H9 (cell line): ENCODE results near the gene CLRN1. TPM values are rescaled to one million over a fixed set of nuclear protein-coding genes. Genes with fewer than 3 reads are reported as not detected.

Source experiments
- DNase-seq: peaks from one replicate; pipeline ENCODE4 v3.0.0-alpha.2; 2017
- H2AFZ ChIP-seq: one replicate; pipeline ENCODE4 v1.6.1; 2013; ENCODE audit warnings: mild to moderate bottlenecking, low read length, control low read depth, moderate library complexity
- H2AK5ac ChIP-seq: 2 replicates; pipeline ENCODE4 v1.6.1; 2013; ENCODE audit warnings: low read length, control low read depth, mixed read lengths; ENCODE audit not compliant: insufficient read length
- H2BK120ac ChIP-seq: one replicate; pipeline ENCODE4 v1.6.1; 2013; ENCODE audit warnings: low read depth, mild to moderate bottlenecking, low read length, control low read depth, inconsistent platforms; ENCODE audit not compliant: poor library complexity, severe bottlenecking
- H2BK12ac ChIP-seq: 2 replicates; pipeline ENCODE4 v1.6.1; 2013; ENCODE audit warnings: low read length, control low read depth, mixed read lengths, low read depth; ENCODE audit not compliant: insufficient read length
- H2BK15ac ChIP-seq: 2 replicates; pipeline ENCODE4 v1.6.1; 2013; ENCODE audit warnings: low read depth, low read length, control low read depth
- H2BK20ac ChIP-seq: one replicate; pipeline ENCODE4 v1.6.1; 2013; ENCODE audit warnings: low read depth, mild to moderate bottlenecking, low read length, control low read depth, inconsistent platforms; ENCODE audit not compliant: poor library complexity, severe bottlenecking
- H2BK5ac ChIP-seq: 2 replicates; pipeline ENCODE4 v1.6.1; 2013; ENCODE audit warnings: low read length, control low read depth, mixed read lengths; ENCODE audit not compliant: insufficient read length
- H3K14ac ChIP-seq: 2 replicates; pipeline ENCODE4 v1.6.1; 2013; ENCODE audit warnings: low read length, control low read depth; ENCODE audit not compliant: insufficient read depth
- H3K18ac ChIP-seq: 2 replicates; pipeline ENCODE4 v1.6.1; 2013; ENCODE audit warnings: low read depth, mild to moderate bottlenecking, mixed read lengths, low read length, control low read depth; ENCODE audit not compliant: insufficient read length
- H3K23ac ChIP-seq: 2 replicates; pipeline ENCODE4 v1.6.1; 2013; ENCODE audit warnings: low read length, control low read depth, mixed read lengths, low read depth; ENCODE audit not compliant: insufficient read length
- H3K23me2 ChIP-seq: 2 replicates; pipeline ENCODE4 v1.6.1; 2013; ENCODE audit warnings: low read depth, mild to moderate bottlenecking, mixed read lengths, low read length, control low read depth; ENCODE audit not compliant: insufficient read length, poor library complexity, severe bottlenecking
- H3K27ac ChIP-seq: 2 replicates; pipeline ENCODE4 v1.5.1; 2013; ENCODE audit warnings: low read length, control low read depth, mixed read lengths, low read depth; ENCODE audit not compliant: insufficient read length
- H3K27me3 ChIP-seq: 2 replicates; pipeline ENCODE4 v1.6.1; 2013; ENCODE audit warnings: low read length, control low read depth, inconsistent platforms; ENCODE audit not compliant: insufficient read depth
- H3K4ac ChIP-seq: 2 replicates; pipeline ENCODE4 v1.6.1; 2013; ENCODE audit warnings: low read depth, mild to moderate bottlenecking, control low read depth, inconsistent platforms, low read length, moderate library complexity
- H3K4me1 ChIP-seq: 2 replicates; pipeline ENCODE4 v1.6.1; 2013; ENCODE audit warnings: low read length, control low read depth, inconsistent platforms; ENCODE audit not compliant: insufficient read depth
- H3K4me2 ChIP-seq: 2 replicates; pipeline ENCODE4 v1.6.1; 2013; ENCODE audit warnings: low read length, control low read depth, mixed read lengths; ENCODE audit not compliant: insufficient read length, insufficient read depth
- H3K56ac ChIP-seq: 2 replicates; pipeline ENCODE4 v1.6.1; 2013; ENCODE audit warnings: low read depth, mild to moderate bottlenecking, mixed read lengths, low read length, control low read depth; ENCODE audit not compliant: insufficient read length
- H3K79me1 ChIP-seq: 2 replicates; pipeline ENCODE4 v1.6.1; 2013; ENCODE audit warnings: low read depth, mild to moderate bottlenecking, moderate library complexity, low read length, control low read depth, inconsistent platforms; ENCODE audit not compliant: insufficient read depth, poor library complexity, severe bottlenecking
- H3K79me2 ChIP-seq: 2 replicates; pipeline ENCODE4 v1.6.1; 2013; ENCODE audit warnings: low read length, control low read depth, inconsistent platforms; ENCODE audit not compliant: insufficient read depth
- H3K9ac ChIP-seq: 2 replicates; pipeline ENCODE4 v1.6.1; 2013; ENCODE audit warnings: low read length, control low read depth, mixed read lengths; ENCODE audit not compliant: insufficient read length; ENCODE audit errors: extremely low read depth
- H3K9me3 ChIP-seq: one replicate; pipeline ENCODE4 v1.6.1; 2013; ENCODE audit warnings: low read depth, low read length, inconsistent platforms; ENCODE audit not compliant: control insufficient read depth
- H3T11ph ChIP-seq: one replicate; pipeline ENCODE4 v1.6.1; 2013; ENCODE audit warnings: mild to moderate bottlenecking, low read length, control low read depth, inconsistent platforms
- H4K20me1 ChIP-seq: one replicate; pipeline ENCODE4 v1.6.1; 2013; ENCODE audit not compliant: control insufficient read depth, insufficient read length, insufficient read depth
- H4K5ac ChIP-seq: 2 replicates; pipeline ENCODE4 v1.6.1; 2013; ENCODE audit warnings: low read depth, mild to moderate bottlenecking, mixed read lengths, low read length, control low read depth; ENCODE audit not compliant: insufficient read length
- H4K8ac ChIP-seq: replicated peaks from 2 replicates; pipeline ENCODE4 v1.6.1; 2013; ENCODE audit warnings: low read length, control low read depth, mixed read lengths, low read depth; ENCODE audit not compliant: insufficient read length
- H4K91ac ChIP-seq: 2 replicates; pipeline ENCODE4 v1.6.1; 2013; ENCODE audit warnings: low read depth, mild to moderate bottlenecking, moderate library complexity, mixed read lengths, low read length, control low read depth; ENCODE audit not compliant: insufficient read length
- H3K27ac Mint-ChIP-seq, 3 experiments: 2 replicates in 2 of 3; 3 replicates in 1 of 3; pipeline ENCODE4 v1.8.0; 2020 to 2021; ENCODE audit warnings: mixed read lengths in 3 of 3, mild to moderate bottlenecking in 1 of 3, moderate library complexity in 1 of 3
- H3K27me3 Mint-ChIP-seq: 2 replicates; pipeline ENCODE4 v1.8.0; 2021; ENCODE audit warnings: low read depth, mild to moderate bottlenecking, moderate library complexity, mixed read lengths
- H3K36me3 Mint-ChIP-seq, 3 experiments: 2 replicates in 2 of 3; 3 replicates in 1 of 3; pipeline ENCODE4 v1.8.0; 2020 to 2021; ENCODE audit warnings: low read depth in 3 of 3, mixed read lengths in 3 of 3; ENCODE audit not compliant: insufficient read depth in 1 of 3
- H3K4me1 Mint-ChIP-seq, 2 experiments: 2 replicates each; pipeline ENCODE4 v1.8.0; 2020; ENCODE audit warnings: mixed read lengths in 2 of 2
- H3K4me3 Mint-ChIP-seq, 2 experiments: 2 replicates in 1 of 2; 3 replicates in 1 of 2; pipeline ENCODE4 v1.8.0; 2020 to 2021; ENCODE audit warnings: mild to moderate bottlenecking in 2 of 2, mixed read lengths in 2 of 2, moderate library complexity in 1 of 2
- H3K9me3 Mint-ChIP-seq, 2 experiments: 2 replicates in 1 of 2; 3 replicates in 1 of 2; pipeline ENCODE4 v1.8.0; 2020; ENCODE audit warnings: mild to moderate bottlenecking in 2 of 2, mixed read lengths in 2 of 2, moderate library complexity in 1 of 2
- CTCF ChIP-seq: fragments of 200-600 bp; sonication (generic); conservative IDR thresholded peaks from 3 replicates; pipeline ENCODE4 v1.8.0; 2021; ENCODE audit warnings: antibody characterized with exemption, mild to moderate bottlenecking
- WGBS: extraction: QIAGEN DNeasy Blood & Tissue Kit; methylation state at CpG from one replicate; pipeline ENCODE4 v1.1.7; 2013; ENCODE audit warnings: missing lambda C conversion rate, low lambda C conversion rate, mixed read lengths; ENCODE audit not compliant: insufficient read length; ENCODE audit errors: extremely low coverage; 5-methylcytosine and 5-hydroxymethylcytosine counted together
- total RNA-seq: library from RNA; stranded (reverse); gene quantifications from 2 replicates; pipeline ENCODE4 v1.2.1, GENCODE V29; 2021

The CLRN1 gene
- total RNA-seq, 1 experiment from 2014 or later: not detected

- Histone ChIP-seq H3K79me1 (no peaks in the 10 kb centered on the region), H2AFZ (no peak overlapping the region), H4K5ac (no peak overlapping the region), H4K8ac (no peak overlapping the region), H4K20me1 (no peaks in the 10 kb centered on the region), H3K27me3 (no peaks in the 10 kb centered on the region), H3K79me2 (no peaks in the 10 kb centered on the region), H3K18ac (no peak overlapping the region), H2AK5ac (no peak overlapping the region), H3T11ph (no peak overlapping the region), H3K23ac (no peak overlapping the region), H2BK12ac (no peak overlapping the region), H3K14ac (no peak overlapping the region), H3K27ac (no peak overlapping the region), H3K4ac (no peak overlapping the region), H4K91ac (no peak overlapping the region), H3K56ac (no peak overlapping the region), H3K4me2 (no peak overlapping the region), H2BK120ac (no peak overlapping the region), H2BK5ac (no peak overlapping the region), H3K9ac (no peak overlapping the region), H2BK15ac (no peak overlapping the region), H2BK20ac (no peak overlapping the region), H3K23me2 (no peaks in the 10 kb centered on the region), H3K9me3 (no peaks in the 10 kb centered on the region), H3K4me1 (no peaks in the 10 kb centered on the region)
- H3K36me3 Mint-ChIP-seq: no peaks in the 10 kb centered on the region
- WGBS: no CpG with 5 or more reads among the region's 2 CpGs
- no peak overlapping the region; a peak in 1 of 7 replicates for H3K27ac Mint-ChIP-seq
- TF ChIP-seq CTCF: no peak
- H3K9me3 Mint-ChIP-seq: no peaks in the 10 kb centered on the region
- no peak for DNase-seq
- H3K27me3 Mint-ChIP-seq: no peaks in the 10 kb centered on the region; the same call in 1 of the 2 replicates
- no peak overlapping the region for H3K4me3 Mint-ChIP-seq
- peaks cover 2 to 4% of the 10 kb centered on the region in 2 experiments; a peak in 1 of 4 replicates for H3K4me1 Mint-ChIP-seq
Measured at GRCh38 chr3:150878996-150879575, 93.4 kb downstream of the CLRN1 start.
